WTC11 (cell line): ENCODE measurements around the gene SPTLC3. TPM values are rescaled to one million over a fixed set of nuclear protein-coding genes. Genes with fewer than 3 reads are reported as not detected.

Experiments
- ATAC-seq: fragments of 200-7000 bp; cut with Tn5 transposase; 2 replicates; pipeline ENCODE4 v1.10.0; 2021; ENCODE audit warnings: mild to moderate bottlenecking, moderate library complexity
- CTCF ChIA-PET: fragments of 300-600 bp; sonication (Branson Sonifier 250); formaldehyde crosslinking; loops from one replicate; lab custom pipeline; 2021; ENCODE audit warnings: antibody characterized with exemption; lab: Charles Lee
- POLR2A ChIA-PET: fragments of 350-600 bp; sonication (Branson Sonifier 250); formaldehyde crosslinking; loops from one replicate; lab custom pipeline; 2021; ENCODE audit warnings: antibody characterized with exemption; lab: Charles Lee
- DNase-seq: peaks from one replicate; pipeline ENCODE4 v3.0.0; 2021; ENCODE audit warnings: low spot score
- H3K27ac Mint-ChIP-seq: 2 replicates; pipeline ENCODE4 v1.8.0; 2021; ENCODE audit warnings: mixed read lengths
- H3K27me3 Mint-ChIP-seq: 2 replicates; pipeline ENCODE4 v1.8.0; 2021; ENCODE audit warnings: low read depth, mild to moderate bottlenecking, moderate library complexity, mixed read lengths
- H3K36me3 Mint-ChIP-seq: 2 replicates; pipeline ENCODE4 v1.8.0; 2021; ENCODE audit warnings: mixed read lengths
- H3K4me1 Mint-ChIP-seq: 2 replicates; pipeline ENCODE4 v1.8.0; 2022; ENCODE audit warnings: mixed read lengths
- H3K4me3 Mint-ChIP-seq: 2 replicates; pipeline ENCODE4 v1.8.0; 2021; ENCODE audit warnings: mild to moderate bottlenecking, moderate library complexity, mixed read lengths
- H3K9me3 Mint-ChIP-seq: 2 replicates; pipeline ENCODE4 v1.8.0; 2021; ENCODE audit warnings: mixed read lengths
- AR ChIP-seq: fragments of 250-450 bp; sonication (Bioruptor Pico); IDR thresholded peaks from 2 replicates; pipeline ENCODE4 v1.9.0; 2021; ENCODE audit warnings: mild to moderate bottlenecking
- CDX4 ChIP-seq: fragments of 250-450 bp; sonication (Bioruptor Pico); IDR thresholded peaks from 2 replicates; pipeline ENCODE4 v1.9.0; 2021; ENCODE audit warnings: moderate library complexity, mild to moderate bottlenecking, inconsistent platforms, borderline replicate concordance
- CREB1 ChIP-seq: sonication (generic); formaldehyde crosslinking; IDR thresholded peaks from 2 replicates; pipeline ENCODE4 v1.8.0; 2023; ENCODE audit warnings: mild to moderate bottlenecking, missing genetic modification reagents
- JUN ChIP-seq: sonication (generic); formaldehyde crosslinking; IDR thresholded peaks from 2 replicates; pipeline ENCODE4 v1.8.0; 2023; ENCODE audit warnings: mild to moderate bottlenecking, missing genetic modification reagents
- MAX ChIP-seq: sonication (generic); formaldehyde crosslinking; IDR thresholded peaks from 2 replicates; pipeline ENCODE4 v1.8.0; 2022; ENCODE audit warnings: mild to moderate bottlenecking, missing genetic modification reagents
- NR1H2 ChIP-seq: sonication (generic); formaldehyde crosslinking; IDR thresholded peaks from 2 replicates; pipeline ENCODE4 v1.9.0; 2021; ENCODE audit warnings: mild to moderate bottlenecking, moderate library complexity, missing genetic modification reagents
- NR2C2 ChIP-seq: sonication (generic); formaldehyde crosslinking; IDR thresholded peaks from 2 replicates; pipeline ENCODE4 v1.8.0; 2022; ENCODE audit warnings: mild to moderate bottlenecking, missing genetic modification reagents
- RELA ChIP-seq: sonication (generic); formaldehyde crosslinking; IDR thresholded peaks from 2 replicates; pipeline ENCODE4 v1.8.1; 2022; ENCODE audit warnings: missing genetic modification reagents, mild to moderate bottlenecking, borderline replicate concordance
- SMAD4 ChIP-seq: sonication (generic); formaldehyde crosslinking; IDR thresholded peaks from 2 replicates; pipeline ENCODE4 v1.8.0; 2022; ENCODE audit warnings: mild to moderate bottlenecking, missing genetic modification reagents
- TCF7 ChIP-seq: sonication (generic); formaldehyde crosslinking; IDR thresholded peaks from 2 replicates; pipeline ENCODE4 v1.8.0; 2022; ENCODE audit warnings: mild to moderate bottlenecking, low read depth, missing genetic modification reagents, moderate library complexity
- TEAD1 ChIP-seq: sonication (generic); formaldehyde crosslinking; IDR thresholded peaks from 2 replicates; pipeline ENCODE4 v1.8.0; 2022; ENCODE audit warnings: mild to moderate bottlenecking, missing genetic modification reagents
- ZNF121 ChIP-seq: sonication (generic); formaldehyde crosslinking; IDR thresholded peaks from 2 replicates; pipeline ENCODE4 v1.8.0; 2023; ENCODE audit warnings: missing genetic modification reagents
- ZNF263 ChIP-seq: sonication (generic); formaldehyde crosslinking; IDR thresholded peaks from 2 replicates; pipeline ENCODE4 v1.8.1; 2022; ENCODE audit warnings: low read depth, mild to moderate bottlenecking, moderate library complexity, missing genetic modification reagents
- ZNF416 ChIP-seq: fragments of 250-450 bp; sonication (Bioruptor Pico); IDR thresholded peaks from 2 replicates; pipeline ENCODE4 v1.9.0; 2021; ENCODE audit warnings: mild to moderate bottlenecking, inconsistent platforms
- total RNA-seq: library from RNA; stranded (reverse); gene quantifications from 3 replicates; pipeline ENCODE4 v1.2.3, GENCODE V29; 2021
- TF ChIP-seq, protein P1 (sequence below): fragments of 250-450 bp; sonication (Bioruptor Pico); IDR thresholded peaks from 2 replicates; pipeline ENCODE4 v1.8.0; 2021; ENCODE audit warnings: mild to moderate bottlenecking
- TF ChIP-seq, protein P2 (sequence below): sonication (generic); formaldehyde crosslinking; IDR thresholded peaks from 2 replicates; pipeline ENCODE4 v1.8.1; 2023; ENCODE audit warnings: mild to moderate bottlenecking, missing genetic modification reagents
- TF ChIP-seq, protein P3 (sequence below): fragments of 250-450 bp; sonication (Bioruptor Pico); IDR thresholded peaks from 2 replicates; pipeline ENCODE4 v1.9.0; 2021; ENCODE audit warnings: mild to moderate bottlenecking
- TF ChIP-seq, protein P4 (sequence below): sonication (generic); formaldehyde crosslinking; IDR thresholded peaks from 2 replicates; pipeline ENCODE4 v1.8.1; 2023; ENCODE audit warnings: mild to moderate bottlenecking, missing genetic modification reagents
- TF ChIP-seq, protein P5 (sequence below): fragments of 250-450 bp; sonication (Bioruptor Pico); IDR thresholded peaks from 2 replicates; pipeline ENCODE4 v1.9.0; 2021; ENCODE audit warnings: mild to moderate bottlenecking, borderline replicate concordance

SPTLC3 gene
- total RNA-seq, 1 experiment from 2014 or later = 0.13 TPM

GRCh38 chr20:12961725-12962124 lies 47.0 kb upstream of the SPTLC3 start:
- TF ChIP-seq CDX4 (no peak), RELA (CRISPR knock-in tag) (no peak), CREB1 (CRISPR knock-in tag) (no peak), TEAD1 (no peak), ZNF121 (no peak), MAX (CRISPR knock-in tag) (no peak), NR1H2 (CRISPR knock-in tag) (no peak), NR2C2 (no peak), AR (no peak)
- TF ChIP-seq, protein P1, sequence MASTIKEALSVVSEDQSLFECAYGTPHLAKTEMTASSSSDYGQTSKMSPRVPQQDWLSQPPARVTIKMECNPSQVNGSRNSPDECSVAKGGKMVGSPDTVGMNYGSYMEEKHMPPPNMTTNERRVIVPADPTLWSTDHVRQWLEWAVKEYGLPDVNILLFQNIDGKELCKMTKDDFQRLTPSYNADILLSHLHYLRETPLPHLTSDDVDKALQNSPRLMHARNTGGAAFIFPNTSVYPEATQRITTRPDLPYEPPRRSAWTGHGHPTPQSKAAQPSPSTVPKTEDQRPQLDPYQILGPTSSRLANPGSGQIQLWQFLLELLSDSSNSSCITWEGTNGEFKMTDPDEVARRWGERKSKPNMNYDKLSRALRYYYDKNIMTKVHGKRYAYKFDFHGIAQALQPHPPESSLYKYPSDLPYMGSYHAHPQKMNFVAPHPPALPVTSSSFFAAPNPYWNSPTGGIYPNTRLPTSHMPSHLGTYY (CRISPR knock-in tag) = no peak
- TF ChIP-seq, protein P2, sequence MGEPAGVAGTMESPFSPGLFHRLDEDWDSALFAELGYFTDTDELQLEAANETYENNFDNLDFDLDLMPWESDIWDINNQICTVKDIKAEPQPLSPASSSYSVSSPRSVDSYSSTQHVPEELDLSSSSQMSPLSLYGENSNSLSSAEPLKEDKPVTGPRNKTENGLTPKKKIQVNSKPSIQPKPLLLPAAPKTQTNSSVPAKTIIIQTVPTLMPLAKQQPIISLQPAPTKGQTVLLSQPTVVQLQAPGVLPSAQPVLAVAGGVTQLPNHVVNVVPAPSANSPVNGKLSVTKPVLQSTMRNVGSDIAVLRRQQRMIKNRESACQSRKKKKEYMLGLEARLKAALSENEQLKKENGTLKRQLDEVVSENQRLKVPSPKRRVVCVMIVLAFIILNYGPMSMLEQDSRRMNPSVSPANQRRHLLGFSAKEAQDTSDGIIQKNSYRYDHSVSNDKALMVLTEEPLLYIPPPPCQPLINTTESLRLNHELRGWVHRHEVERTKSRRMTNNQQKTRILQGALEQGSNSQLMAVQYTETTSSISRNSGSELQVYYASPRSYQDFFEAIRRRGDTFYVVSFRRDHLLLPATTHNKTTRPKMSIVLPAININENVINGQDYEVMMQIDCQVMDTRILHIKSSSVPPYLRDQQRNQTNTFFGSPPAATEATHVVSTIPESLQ (CRISPR knock-in tag) = no peak
- TF ChIP-seq, all 79 proteins: peak for 0
- Mint-ChIP-seq H3K9me3 (peaks cover 7% of the 10 kb centered on the region; the same call in 1 of the 2 replicates), H3K4me1 (peaks cover 15% of the 10 kb centered on the region), H3K27ac (no peak overlapping the region), H3K27me3 (no peaks in the 10 kb centered on the region), H3K4me3 (no peak overlapping the region), H3K36me3 (no peaks in the 10 kb centered on the region)
- CTCF ChIA-PET = interaction anchor here (1.4 to 1.9 kb wide), 2 partner anchors 9 to 37 kb away, joined by 5 to 8 read pairs; no protein-coding TSS in a partner anchor
- ATAC-seq (no peak), DNase-seq (no peak)
- POLR2A ChIA-PET = no interaction called here

DNA sequence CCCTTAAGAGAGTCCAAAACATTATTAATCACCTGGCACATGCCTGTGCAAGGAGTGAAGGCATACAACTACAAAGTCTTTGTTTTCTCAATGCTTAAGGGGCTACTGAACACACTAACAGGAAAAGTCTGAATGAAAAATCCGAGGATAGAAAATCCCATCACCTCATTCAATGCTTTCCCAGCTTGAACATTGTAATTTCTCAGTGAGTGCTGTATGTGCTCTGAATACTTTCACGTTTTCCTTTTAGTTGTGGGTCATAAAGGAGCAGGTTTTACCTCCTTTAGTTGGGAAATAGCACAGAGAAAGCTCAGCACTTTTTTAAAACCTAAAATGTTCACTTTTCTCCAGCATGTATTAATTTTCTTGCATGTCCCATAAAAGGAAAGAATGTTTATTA lies 45.9 kb upstream of the SPTLC3 start:
- no peak for DNase-seq
- ChIA-PET CTCF (no interaction called here), POLR2A (no interaction called here)
- H3K9me3 Mint-ChIP-seq = peaks cover 10% of the 10 kb centered on the region
- no peaks in the 10 kb centered on the region for H3K36me3 Mint-ChIP-seq
- no peak overlapping the region for H3K4me3 Mint-ChIP-seq
- no peaks in the 10 kb centered on the region for H3K27me3 Mint-ChIP-seq
- ATAC-seq = no peak
- no peak overlapping the region for H3K27ac Mint-ChIP-seq
- peaks cover 15% of the 10 kb centered on the region for H3K4me1 Mint-ChIP-seq
- TF ChIP-seq SMAD4 (CRISPR knock-in tag) (no peak), CDX4 (no peak), ZNF263 (CRISPR knock-in tag) (no peak), JUN (CRISPR knock-in tag) (no peak), TCF7 (no peak), ZNF416 (no peak)
- TF ChIP-seq, protein P3, sequence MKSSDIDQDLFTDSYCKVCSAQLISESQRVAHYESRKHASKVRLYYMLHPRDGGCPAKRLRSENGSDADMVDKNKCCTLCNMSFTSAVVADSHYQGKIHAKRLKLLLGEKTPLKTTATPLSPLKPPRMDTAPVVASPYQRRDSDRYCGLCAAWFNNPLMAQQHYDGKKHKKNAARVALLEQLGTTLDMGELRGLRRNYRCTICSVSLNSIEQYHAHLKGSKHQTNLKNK (CRISPR knock-in tag) = no peak
- TF ChIP-seq, protein P4, sequence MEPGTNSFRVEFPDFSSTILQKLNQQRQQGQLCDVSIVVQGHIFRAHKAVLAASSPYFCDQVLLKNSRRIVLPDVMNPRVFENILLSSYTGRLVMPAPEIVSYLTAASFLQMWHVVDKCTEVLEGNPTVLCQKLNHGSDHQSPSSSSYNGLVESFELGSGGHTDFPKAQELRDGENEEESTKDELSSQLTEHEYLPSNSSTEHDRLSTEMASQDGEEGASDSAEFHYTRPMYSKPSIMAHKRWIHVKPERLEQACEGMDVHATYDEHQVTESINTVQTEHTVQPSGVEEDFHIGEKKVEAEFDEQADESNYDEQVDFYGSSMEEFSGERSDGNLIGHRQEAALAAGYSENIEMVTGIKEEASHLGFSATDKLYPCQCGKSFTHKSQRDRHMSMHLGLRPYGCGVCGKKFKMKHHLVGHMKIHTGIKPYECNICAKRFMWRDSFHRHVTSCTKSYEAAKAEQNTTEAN = no peak
- TF ChIP-seq, protein P5, sequence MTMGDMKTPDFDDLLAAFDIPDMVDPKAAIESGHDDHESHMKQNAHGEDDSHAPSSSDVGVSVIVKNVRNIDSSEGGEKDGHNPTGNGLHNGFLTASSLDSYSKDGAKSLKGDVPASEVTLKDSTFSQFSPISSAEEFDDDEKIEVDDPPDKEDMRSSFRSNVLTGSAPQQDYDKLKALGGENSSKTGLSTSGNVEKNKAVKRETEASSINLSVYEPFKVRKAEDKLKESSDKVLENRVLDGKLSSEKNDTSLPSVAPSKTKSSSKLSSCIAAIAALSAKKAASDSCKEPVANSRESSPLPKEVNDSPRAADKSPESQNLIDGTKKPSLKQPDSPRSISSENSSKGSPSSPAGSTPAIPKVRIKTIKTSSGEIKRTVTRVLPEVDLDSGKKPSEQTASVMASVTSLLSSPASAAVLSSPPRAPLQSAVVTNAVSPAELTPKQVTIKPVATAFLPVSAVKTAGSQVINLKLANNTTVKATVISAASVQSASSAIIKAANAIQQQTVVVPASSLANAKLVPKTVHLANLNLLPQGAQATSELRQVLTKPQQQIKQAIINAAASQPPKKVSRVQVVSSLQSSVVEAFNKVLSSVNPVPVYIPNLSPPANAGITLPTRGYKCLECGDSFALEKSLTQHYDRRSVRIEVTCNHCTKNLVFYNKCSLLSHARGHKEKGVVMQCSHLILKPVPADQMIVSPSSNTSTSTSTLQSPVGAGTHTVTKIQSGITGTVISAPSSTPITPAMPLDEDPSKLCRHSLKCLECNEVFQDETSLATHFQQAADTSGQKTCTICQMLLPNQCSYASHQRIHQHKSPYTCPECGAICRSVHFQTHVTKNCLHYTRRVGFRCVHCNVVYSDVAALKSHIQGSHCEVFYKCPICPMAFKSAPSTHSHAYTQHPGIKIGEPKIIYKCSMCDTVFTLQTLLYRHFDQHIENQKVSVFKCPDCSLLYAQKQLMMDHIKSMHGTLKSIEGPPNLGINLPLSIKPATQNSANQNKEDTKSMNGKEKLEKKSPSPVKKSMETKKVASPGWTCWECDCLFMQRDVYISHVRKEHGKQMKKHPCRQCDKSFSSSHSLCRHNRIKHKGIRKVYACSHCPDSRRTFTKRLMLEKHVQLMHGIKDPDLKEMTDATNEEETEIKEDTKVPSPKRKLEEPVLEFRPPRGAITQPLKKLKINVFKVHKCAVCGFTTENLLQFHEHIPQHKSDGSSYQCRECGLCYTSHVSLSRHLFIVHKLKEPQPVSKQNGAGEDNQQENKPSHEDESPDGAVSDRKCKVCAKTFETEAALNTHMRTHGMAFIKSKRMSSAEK (CRISPR knock-in tag) = no peak
